Middle frontal gyrus (tissue), 1 donor: ENCODE measurements around the gene HYAL4.

Source experiments
- DNase-seq: peaks from one replicate; pipeline ENCODE4 v3.0.0-alpha.2; 2015; ENCODE audit warnings: low spot score; ENCODE audit errors: extremely low spot score

Gene HYAL4

DNA sequence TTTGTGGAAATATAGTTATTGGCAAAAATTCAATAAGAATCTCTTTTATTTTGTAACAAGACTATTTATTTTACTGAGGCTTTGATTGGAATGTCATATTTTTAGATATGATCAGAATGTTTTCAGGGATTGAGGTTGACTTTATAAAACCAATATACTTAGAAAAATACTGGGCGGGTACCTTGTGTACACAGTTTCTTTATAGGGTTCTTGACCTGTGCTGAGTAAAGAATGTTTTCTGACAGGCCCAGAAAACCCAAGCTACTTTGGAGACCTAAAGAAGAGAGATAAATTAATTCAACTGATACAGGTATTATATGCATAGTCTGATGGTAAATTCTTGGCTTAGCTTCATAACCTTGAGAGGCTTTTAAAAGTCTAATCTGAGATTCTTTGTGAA lies 56.1 kb downstream of the HYAL4 start:
- no peak for DNase-seq

- no peak for DNase-seq
Observed at GRCh38 chr7:123905714-123906113, 60.7 kb downstream of the HYAL4 start.

DNA sequence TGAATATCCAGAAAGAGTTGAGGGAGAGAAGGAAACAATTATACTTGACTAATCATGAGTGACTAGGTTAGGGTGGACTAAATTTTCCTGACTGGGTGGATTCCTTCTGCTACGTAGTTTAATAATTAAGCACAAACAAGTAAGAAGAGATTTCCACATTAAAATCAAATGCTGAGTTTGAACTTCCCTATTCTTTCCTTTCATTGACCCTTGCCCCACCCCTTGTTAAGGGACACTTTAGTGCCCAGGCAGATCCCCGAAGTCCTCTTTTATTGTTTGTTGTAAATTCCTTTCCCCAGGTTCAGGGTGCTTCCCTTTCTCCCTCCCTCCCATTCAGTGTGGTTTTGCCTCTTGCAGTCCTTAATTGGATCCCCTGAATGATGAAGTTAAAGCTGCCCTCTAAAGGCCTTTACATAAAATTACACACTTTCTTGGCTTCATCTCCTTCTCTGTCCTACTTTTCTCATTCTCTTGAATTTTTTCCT lies 71.3 kb downstream of the HYAL4 start:
- DNase-seq: no peak

DNA sequence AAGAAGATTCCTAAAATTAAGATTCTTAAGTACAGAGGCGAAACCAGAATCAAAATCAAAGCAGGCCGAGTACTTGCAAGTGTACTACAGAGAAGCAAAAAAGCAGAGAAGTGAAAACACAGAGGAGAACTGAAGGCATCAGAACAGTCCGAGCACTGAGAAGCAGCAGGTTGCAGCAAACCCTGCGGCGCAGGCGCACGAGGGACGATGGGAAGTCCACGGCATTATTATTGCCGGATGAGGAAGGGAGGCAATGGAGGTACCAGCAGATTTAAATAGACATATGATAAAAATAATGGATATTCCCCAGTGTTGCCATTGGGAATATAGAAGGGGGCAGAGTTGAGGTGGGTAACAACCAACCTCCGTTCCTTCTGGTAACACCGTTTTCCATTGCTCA lies 72.9 kb downstream of the HYAL4 start:
- DNase-seq: no peak

DNA sequence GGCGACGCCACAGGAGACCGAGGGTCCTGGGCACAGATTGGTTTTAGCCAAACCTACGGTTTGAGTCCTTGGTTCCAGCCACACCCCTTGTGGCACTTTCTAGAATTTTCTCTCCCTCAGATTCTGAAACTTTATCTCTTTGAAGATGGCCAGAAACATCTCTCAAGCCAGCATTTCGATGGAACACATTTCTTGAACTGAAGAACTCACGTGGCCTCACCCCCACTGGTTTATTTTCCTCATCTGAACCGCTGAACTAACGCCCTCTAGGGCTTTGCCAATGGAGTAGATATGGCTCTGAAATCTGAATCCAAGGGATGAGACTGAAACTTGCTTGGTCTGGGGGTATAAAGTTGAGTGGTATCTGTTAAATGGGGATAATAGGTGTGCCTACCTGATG lies 73.3 kb downstream of the HYAL4 start:
- DNase-seq: no peak

- no peak for DNase-seq
Observed at GRCh38 chr7:123923599-123923998, 78.6 kb downstream of the HYAL4 start.

- DNase-seq: no peak
Observed at GRCh38 chr7:123924941-123925340, 80.0 kb downstream of the HYAL4 start, which contains the start of gene SPAM1. TSS of gene SPAM1 (plus strand) at chr7:123925241. CDS start at chr7:123953571, 28,330 bp downstream.
